HCT116 (cell line): ENCODE measurements around the gene FKBP14. TPM values are rescaled to one million over a fixed set of nuclear protein-coding genes. Genes with fewer than 3 reads are reported as not detected.

Source experiments
- ATAC-seq: fragments of 200-7000 bp; cut with Tn5 transposase; 2 replicates; pipeline ENCODE4 v1.9.1; 2020; ENCODE audit warnings: mild to moderate bottlenecking, moderate library complexity
- BruUV-seq: library from RNA; stranded (reverse); fragments of 400-500 nt; replicated peaks from 2 replicates; lab custom pipeline; 2021; lab: Mats Ljungman, UMichigan
- CTCF ChIA-PET: fragments of 300-600 bp; sonication (Branson Sonifier 250); formaldehyde crosslinking; loops from one replicate; lab custom pipeline; 2021; ENCODE audit warnings: antibody characterized with exemption; lab: Charles Lee
- POLR2A ChIA-PET: fragments of 300-600, 350-600 bp; sonication (Branson Sonifier 250); formaldehyde crosslinking; loops from one replicate; lab custom pipeline; 2021; ENCODE audit warnings: antibody characterized with exemption; lab: Charles Lee
- RAD21 ChIA-PET, 2 experiments: fragments of 300-600 bp; sonication (Branson Sonifier 250); formaldehyde crosslinking; loops; one replicate each; lab custom pipeline; 2023; ENCODE audit warnings: low total read pairs in 2 of 2; ENCODE audit not compliant: uncharacterized antibody in 2 of 2, unreplicated experiment in 2 of 2, low non-redundant PET in 1 of 2; lab: Charles Lee
- DNase-seq: peaks from one replicate; pipeline ENCODE4 v3.0.0-alpha.2; 2010; ENCODE audit warnings: low read depth, low spot score
- H2AFZ ChIP-seq: fragments of 200-600 bp; shearing (Covaris generic), sonication (generic); 2 replicates; pipeline ENCODE4 v1.6.1; 2017; ENCODE audit warnings: low read depth, mixed run types, mixed read lengths, antibody characterized with exemption, low read length; ENCODE audit not compliant: poor library complexity, severe bottlenecking
- H3K27ac ChIP-seq: 2 replicates; pipeline ENCODE4 v1.5.1; 2012; ENCODE audit warnings: low read depth, low read length
- H3K27me3 ChIP-seq: fragments of 200-600 bp; sonication (generic); 2 replicates; pipeline ENCODE4 v1.6.1; 2016; ENCODE audit warnings: mixed run types, low read length, mixed read lengths; ENCODE audit not compliant: insufficient read depth
- H3K36me3 ChIP-seq, 2 experiments: fragments of 200-500 bp in 1 of 2; fragments of 200-600 bp in 1 of 2; sonication (Bioruptor generic) in 1 of 2; sonication (generic) in 1 of 2; 2 replicates each; pipeline versions ENCODE4 v1.5.1 to v1.6.1; 2014 to 2016; ENCODE audit warnings: low read length in 2 of 2, inconsistent platforms in 1 of 2, mixed read lengths in 1 of 2, mixed run types in 1 of 2; ENCODE audit not compliant: insufficient read depth in 2 of 2, control insufficient read depth in 1 of 2
- H3K4me1 ChIP-seq, 2 experiments: fragments of 200-600 bp in 1 of 2; sonication (generic) in 1 of 2; 2 replicates each; pipeline versions ENCODE4 v1.5.1 to v1.6.1; 2012 to 2017; ENCODE audit warnings: low read length in 2 of 2, inconsistent platforms in 1 of 2, mild to moderate bottlenecking in 1 of 2, mixed read lengths in 1 of 2, mixed run types in 1 of 2, moderate library complexity in 1 of 2; ENCODE audit not compliant: insufficient read depth in 2 of 2, control insufficient read depth in 1 of 2
- H3K4me2 ChIP-seq: fragments of 200-600 bp; sonication (generic); 2 replicates; pipeline ENCODE4 v1.6.1; 2017; ENCODE audit warnings: mixed run types, low read length, mixed read lengths
- H3K4me3 ChIP-seq, 2 experiments: fragments of 200-600 bp in 1 of 2; sonication (generic) in 1 of 2; replicated peaks in 1 of 2; 2 replicates each; pipeline ENCODE4 v1.5.1; 2011 to 2016; ENCODE audit warnings: low read length in 2 of 2, control low read depth in 1 of 2, low read depth in 1 of 2, mild to moderate bottlenecking in 1 of 2, mixed read lengths in 1 of 2, mixed run types in 1 of 2
- H3K79me2 ChIP-seq: fragments of 200-600 bp; sonication (generic); 2 replicates; pipeline ENCODE4 v1.6.1; 2017; ENCODE audit warnings: mild to moderate bottlenecking, mixed run types, low read length, moderate library complexity, mixed read lengths; ENCODE audit not compliant: insufficient read depth
- H3K9ac ChIP-seq: fragments of 200-600 bp; sonication (generic); 2 replicates; pipeline ENCODE4 v1.6.1; 2016; ENCODE audit warnings: low read length, mixed read lengths
- H3K9me2 ChIP-seq: fragments of 200-600 bp; sonication (generic), shearing (Covaris generic); 2 replicates; pipeline ENCODE4 v1.6.1; 2017; ENCODE audit warnings: mixed run types, mild to moderate bottlenecking, moderate library complexity; ENCODE audit not compliant: insufficient read depth
- H3K9me3 ChIP-seq, 2 experiments: fragments of 200-500 bp in 1 of 2; fragments of 200-600 bp in 1 of 2; sonication (Bioruptor generic) in 1 of 2; sonication (generic) in 1 of 2; 2 replicates each; pipeline ENCODE4 v1.6.1; 2014 to 2017; ENCODE audit warnings: low read length in 2 of 2, mixed read lengths in 2 of 2, inconsistent platforms in 1 of 2, low read depth in 1 of 2, mild to moderate bottlenecking in 1 of 2, mixed run types in 1 of 2, moderate library complexity in 1 of 2; ENCODE audit not compliant: control insufficient read depth in 1 of 2, insufficient read depth in 1 of 2
- H4K20me1 ChIP-seq: fragments of 200-600 bp; sonication (generic), shearing (Covaris generic); 2 replicates; pipeline ENCODE4 v1.6.1; 2017; ENCODE audit warnings: mixed run types, mild to moderate bottlenecking, moderate library complexity; ENCODE audit not compliant: insufficient read depth
- CBX3 ChIP-seq: IDR thresholded peaks from 2 replicates; pipeline ENCODE4 v1.6.1; 2012; ENCODE audit warnings: low read depth
- CEBPB ChIP-seq: IDR thresholded peaks from 2 replicates; pipeline ENCODE4 v1.6.1; 2012; ENCODE audit warnings: low read depth
- EGR1 ChIP-seq: IDR thresholded peaks from 2 replicates; pipeline ENCODE4 v1.6.1; 2012; ENCODE audit warnings: low read depth
- ELF1 ChIP-seq: IDR thresholded peaks from 2 replicates; pipeline ENCODE4 v1.6.1; 2012; ENCODE audit warnings: low read depth, borderline replicate concordance
- EZH2 ChIP-seq: fragments of 200-600 bp; sonication (generic); IDR thresholded peaks from 2 replicates; pipeline ENCODE4 v1.6.1; 2017; ENCODE audit warnings: antibody characterized with exemption, mixed run types
- EZH2phosphoT487 ChIP-seq: fragments of 200-600 bp; IDR thresholded peaks from 2 replicates; pipeline ENCODE4 v1.6.1; 2018; ENCODE audit warnings: antibody characterized with exemption, borderline replicate concordance
- FOSL1 ChIP-seq: IDR thresholded peaks from 2 replicates; pipeline ENCODE4 v1.6.1; 2012; ENCODE audit warnings: low read depth
- JUND ChIP-seq: IDR thresholded peaks from 2 replicates; pipeline ENCODE4 v1.6.1; 2012
- POLR2A ChIP-seq: IDR thresholded peaks from 2 replicates; pipeline ENCODE4 v1.7.0; 2011; ENCODE audit warnings: borderline replicate concordance; ENCODE audit not compliant: insufficient read depth, insufficient read length; ENCODE audit errors: extremely low read depth
- POLR2AphosphoS5 ChIP-seq: IDR thresholded peaks from 2 replicates; pipeline ENCODE4 v1.6.1; 2011; ENCODE audit warnings: mild to moderate bottlenecking, low read depth, low read length, moderate library complexity
- SIN3A ChIP-seq: IDR thresholded peaks from 2 replicates; pipeline ENCODE4 v1.6.1; 2012; ENCODE audit warnings: low read depth
- SP1 ChIP-seq: IDR thresholded peaks from 2 replicates; pipeline ENCODE4 v1.6.1; 2012; ENCODE audit warnings: low read depth
- SRF ChIP-seq: IDR thresholded peaks from 2 replicates; pipeline ENCODE4 v1.6.1; 2012; ENCODE audit warnings: low read depth
- YY1 ChIP-seq: IDR thresholded peaks from 2 replicates; pipeline ENCODE4 v1.6.1; 2011; ENCODE audit warnings: low read length, low read depth, moderate library complexity, mild to moderate bottlenecking; ENCODE audit not compliant: insufficient replicate concordance; ENCODE audit errors: extremely low read depth
- ZFX ChIP-seq: fragments of 450-650 bp; IDR thresholded peaks from 2 replicates; pipeline ENCODE4 v1.6.1; 2017
- ZNF274 ChIP-seq: fragments of 200-500 bp; sonication (Bioruptor generic); IDR thresholded peaks from 2 replicates; pipeline ENCODE4 v1.6.1; 2014; ENCODE audit warnings: mild to moderate bottlenecking, low read depth, low read length, inconsistent platforms
- intact Hi-C: fragments of 100-400 bp; cut with micrococcal nuclease; formaldehyde crosslinking; loops from 2 replicates; pipeline ENCODE4 v1.10.0; 2022
- total RNA-seq: library from RNA; stranded (reverse); gene quantifications from one replicate; pipeline ENCODE4 v1.2.1, GENCODE V29; 2021; ENCODE audit not compliant: unreplicated experiment
- TF ChIP-seq, protein P1 (sequence below): IDR thresholded peaks from 2 replicates; pipeline ENCODE4 v1.6.1; 2012
- TF ChIP-seq, protein P2 (sequence below): IDR thresholded peaks from 2 replicates; pipeline ENCODE4 v1.6.1; 2012
- TF ChIP-seq, protein P3 (sequence below): IDR thresholded peaks from 2 replicates; pipeline ENCODE4 v1.6.1; 2012; ENCODE audit warnings: low read depth
- TF ChIP-seq, protein P4 (sequence below): IDR thresholded peaks from 2 replicates; pipeline ENCODE4 v1.6.1; 2011; ENCODE audit warnings: mild to moderate bottlenecking, low read length, moderate library complexity; ENCODE audit not compliant: insufficient replicate concordance; ENCODE audit errors: extremely low read depth

FKBP14 gene
- total RNA-seq, 1 experiment from 2014 or later = 13.6 TPM

DNA sequence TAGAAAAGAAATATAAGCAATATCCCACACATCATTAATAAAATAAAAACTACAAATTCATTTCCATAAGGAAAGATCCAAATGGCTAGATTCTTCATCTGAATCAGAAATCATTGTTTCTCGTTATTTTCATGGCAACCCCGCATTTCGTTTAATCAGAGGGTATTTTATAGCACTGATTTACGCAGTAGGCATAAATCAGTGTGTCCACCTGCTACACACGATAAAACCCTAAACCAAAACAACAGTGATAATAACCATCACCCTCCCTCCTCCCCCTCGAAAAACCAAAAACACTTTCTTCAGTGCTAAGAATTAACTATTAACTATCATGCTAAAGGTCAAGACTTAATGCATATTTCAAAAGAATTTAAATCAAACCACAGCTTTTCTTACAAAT is 16.5 kb downstream of the FKBP14 start:
- ATAC-seq = no peak
- intact Hi-C loops = no loop called here

More for the DNA sequence above, 16.5 kb downstream of the FKBP14 start:
- no peak for TF ChIP-seq CEBPB
- TF ChIP-seq, protein P1, sequence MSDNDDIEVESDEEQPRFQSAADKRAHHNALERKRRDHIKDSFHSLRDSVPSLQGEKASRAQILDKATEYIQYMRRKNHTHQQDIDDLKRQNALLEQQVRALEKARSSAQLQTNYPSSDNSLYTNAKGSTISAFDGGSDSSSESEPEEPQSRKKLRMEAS = no peak
- TF ChIP-seq EZH2 = no peak
- TF ChIP-seq, protein P2, sequence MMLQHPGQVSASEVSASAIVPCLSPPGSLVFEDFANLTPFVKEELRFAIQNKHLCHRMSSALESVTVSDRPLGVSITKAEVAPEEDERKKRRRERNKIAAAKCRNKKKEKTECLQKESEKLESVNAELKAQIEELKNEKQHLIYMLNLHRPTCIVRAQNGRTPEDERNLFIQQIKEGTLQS = no peak
- TF ChIP-seq POLR2AphosphoS5 = no peak
- TF ChIP-seq ZNF274 = no peak
- TF ChIP-seq SP1 = no peak
- TF ChIP-seq ELF1 = no peak
- no peak for TF ChIP-seq JUND
- no peak for TF ChIP-seq CBX3
- TF ChIP-seq FOSL1 = no peak
- no peak for TF ChIP-seq EZH2phosphoT487
- TF ChIP-seq, protein P3, sequence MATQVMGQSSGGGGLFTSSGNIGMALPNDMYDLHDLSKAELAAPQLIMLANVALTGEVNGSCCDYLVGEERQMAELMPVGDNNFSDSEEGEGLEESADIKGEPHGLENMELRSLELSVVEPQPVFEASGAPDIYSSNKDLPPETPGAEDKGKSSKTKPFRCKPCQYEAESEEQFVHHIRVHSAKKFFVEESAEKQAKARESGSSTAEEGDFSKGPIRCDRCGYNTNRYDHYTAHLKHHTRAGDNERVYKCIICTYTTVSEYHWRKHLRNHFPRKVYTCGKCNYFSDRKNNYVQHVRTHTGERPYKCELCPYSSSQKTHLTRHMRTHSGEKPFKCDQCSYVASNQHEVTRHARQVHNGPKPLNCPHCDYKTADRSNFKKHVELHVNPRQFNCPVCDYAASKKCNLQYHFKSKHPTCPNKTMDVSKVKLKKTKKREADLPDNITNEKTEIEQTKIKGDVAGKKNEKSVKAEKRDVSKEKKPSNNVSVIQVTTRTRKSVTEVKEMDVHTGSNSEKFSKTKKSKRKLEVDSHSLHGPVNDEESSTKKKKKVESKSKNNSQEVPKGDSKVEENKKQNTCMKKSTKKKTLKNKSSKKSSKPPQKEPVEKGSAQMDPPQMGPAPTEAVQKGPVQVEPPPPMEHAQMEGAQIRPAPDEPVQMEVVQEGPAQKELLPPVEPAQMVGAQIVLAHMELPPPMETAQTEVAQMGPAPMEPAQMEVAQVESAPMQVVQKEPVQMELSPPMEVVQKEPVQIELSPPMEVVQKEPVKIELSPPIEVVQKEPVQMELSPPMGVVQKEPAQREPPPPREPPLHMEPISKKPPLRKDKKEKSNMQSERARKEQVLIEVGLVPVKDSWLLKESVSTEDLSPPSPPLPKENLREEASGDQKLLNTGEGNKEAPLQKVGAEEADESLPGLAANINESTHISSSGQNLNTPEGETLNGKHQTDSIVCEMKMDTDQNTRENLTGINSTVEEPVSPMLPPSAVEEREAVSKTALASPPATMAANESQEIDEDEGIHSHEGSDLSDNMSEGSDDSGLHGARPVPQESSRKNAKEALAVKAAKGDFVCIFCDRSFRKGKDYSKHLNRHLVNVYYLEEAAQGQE = no peak
- TF ChIP-seq POLR2A = no peak
- TF ChIP-seq, protein P4, sequence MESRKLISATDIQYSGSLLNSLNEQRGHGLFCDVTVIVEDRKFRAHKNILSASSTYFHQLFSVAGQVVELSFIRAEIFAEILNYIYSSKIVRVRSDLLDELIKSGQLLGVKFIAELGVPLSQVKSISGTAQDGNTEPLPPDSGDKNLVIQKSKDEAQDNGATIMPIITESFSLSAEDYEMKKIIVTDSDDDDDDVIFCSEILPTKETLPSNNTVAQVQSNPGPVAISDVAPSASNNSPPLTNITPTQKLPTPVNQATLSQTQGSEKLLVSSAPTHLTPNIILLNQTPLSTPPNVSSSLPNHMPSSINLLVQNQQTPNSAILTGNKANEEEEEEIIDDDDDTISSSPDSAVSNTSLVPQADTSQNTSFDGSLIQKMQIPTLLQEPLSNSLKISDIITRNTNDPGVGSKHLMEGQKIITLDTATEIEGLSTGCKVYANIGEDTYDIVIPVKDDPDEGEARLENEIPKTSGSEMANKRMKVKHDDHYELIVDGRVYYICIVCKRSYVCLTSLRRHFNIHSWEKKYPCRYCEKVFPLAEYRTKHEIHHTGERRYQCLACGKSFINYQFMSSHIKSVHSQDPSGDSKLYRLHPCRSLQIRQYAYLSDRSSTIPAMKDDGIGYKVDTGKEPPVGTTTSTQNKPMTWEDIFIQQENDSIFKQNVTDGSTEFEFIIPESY = no peak
- no peak for TF ChIP-seq EGR1
- TF ChIP-seq YY1 = no peak
- no peak for TF ChIP-seq SIN3A
- TF ChIP-seq ZFX = no peak
- TF ChIP-seq SRF = no peak
- no peaks in the 10 kb centered on the region for H3K9me3 ChIP-seq
- CTCF ChIA-PET = no interaction called here
- H3K9ac ChIP-seq = no peak overlapping the region
- RAD21 ChIA-PET = no interaction called here
- H2AFZ ChIP-seq = no peak overlapping the region
- H3K36me3 ChIP-seq = peaks cover 2 to 12% of the 10 kb centered on the region in 2 experiments; a peak in 1 of 4 replicates
- no peak for DNase-seq
- no peak overlapping the region for H3K27ac ChIP-seq
- POLR2A ChIA-PET = no interaction called here
- no peak overlapping the region for H3K4me3 ChIP-seq
- no peaks in the 10 kb centered on the region for H3K79me2 ChIP-seq
- no peaks in the 10 kb centered on the region for H3K9me2 ChIP-seq
- no peaks in the 10 kb centered on the region for H3K27me3 ChIP-seq
- no peaks in the 10 kb centered on the region for H3K4me1 ChIP-seq
- H3K4me2 ChIP-seq = no peak overlapping the region
- no peaks in the 10 kb centered on the region for H4K20me1 ChIP-seq
- BruUV-seq = no TSS peak
